Measurements from ENCODE around the gene NLRP6. TPM values are rescaled to one million over a fixed set of nuclear protein-coding genes. Genes with fewer than 3 reads are reported as not detected.

The NLRP6 gene
- total and polyA plus RNA-seq, 2 donors from 2014 or later = 0.32 to 1.6 TPM

- peak overlapping the region in 1 of 3 donors; percentile 21 for H3K4me3 ChIP-seq (ENCODE audit: low read length in 3 of 3)
- peaks cover 19% of the 10 kb centered on the region for H3K27me3 ChIP-seq (ENCODE audit: control insufficient read depth, insufficient read depth, low read length)
- no peak for TF ChIP-seq CTCF (IDR thresholded peaks at IDR 0.05; ENCODE audit: borderline replicate concordance, extremely low read depth, insufficient read depth)
- no peaks in the 10 kb centered on the region for H3K9me3 ChIP-seq (ENCODE audit: control insufficient read depth in 2 of 3, insufficient read depth in 1 of 3, low read length in 3 of 3)
- no peaks in the 10 kb centered on the region for H3K36me3 ChIP-seq (ENCODE audit: control insufficient read depth in 2 of 3, insufficient read depth in 3 of 3, low read length in 3 of 3)
- H3K4me1 ChIP-seq (ENCODE audit: control insufficient read depth in 2 of 3, insufficient read depth in 2 of 3, low read depth in 1 of 3, low read length in 3 of 3) = peaks cover 0 to 14% (median 0%) of the 10 kb centered on the region in 3 donors
- no peak overlapping the region for H3K9ac ChIP-seq (ENCODE audit: low read length in 3 of 3)
- FAIRE-seq (no peak), DNase-seq (peak; percentile 56 to 83 (median 75))
- intact Hi-C loops (cut with DNase I) = no loop called here
- peak overlapping the region in 1 of 2 donors; percentile 32 for H3K27ac ChIP-seq (ENCODE audit: low read depth in 2 of 2, low read length in 2 of 2)
Measured at GRCh38 chr11:279966-280705, 1.9 kb downstream of the NLRP6 start.

GRCh38 chr11:280706-281485, 2.7 kb downstream of the NLRP6 start:
- H3K4me1 ChIP-seq (ENCODE audit: control insufficient read depth in 2 of 3, insufficient read depth in 2 of 3, low read depth in 1 of 3, low read length in 3 of 3) = peaks cover 0 to 14% (median 0%) of the 10 kb centered on the region in 3 donors
- H3K9ac ChIP-seq (ENCODE audit: low read length in 3 of 3) = no peak overlapping the region
- peaks cover 19% of the 10 kb centered on the region for H3K27me3 ChIP-seq (ENCODE audit: control insufficient read depth, insufficient read depth, low read length)
- H3K36me3 ChIP-seq (ENCODE audit: control insufficient read depth in 2 of 3, insufficient read depth in 3 of 3, low read length in 3 of 3) = no peaks in the 10 kb centered on the region
- TF ChIP-seq CTCF (IDR thresholded peaks at IDR 0.05; ENCODE audit: borderline replicate concordance, extremely low read depth, insufficient read depth) = no peak
- intact Hi-C loops (cut with DNase I) = no loop called here
- no peaks in the 10 kb centered on the region for H3K9me3 ChIP-seq (ENCODE audit: control insufficient read depth in 2 of 3, insufficient read depth in 1 of 3, low read length in 3 of 3)
- peak overlapping the region in 1 of 3 donors; percentile 7 for H3K4me3 ChIP-seq (ENCODE audit: low read length in 3 of 3)
- DNase-seq (peak in 3 of 5 donors; percentile 32 to 74 (median 50)), FAIRE-seq (no peak)
- no peak overlapping the region for H3K27ac ChIP-seq (ENCODE audit: low read depth in 2 of 2, low read length in 2 of 2)

DNA sequence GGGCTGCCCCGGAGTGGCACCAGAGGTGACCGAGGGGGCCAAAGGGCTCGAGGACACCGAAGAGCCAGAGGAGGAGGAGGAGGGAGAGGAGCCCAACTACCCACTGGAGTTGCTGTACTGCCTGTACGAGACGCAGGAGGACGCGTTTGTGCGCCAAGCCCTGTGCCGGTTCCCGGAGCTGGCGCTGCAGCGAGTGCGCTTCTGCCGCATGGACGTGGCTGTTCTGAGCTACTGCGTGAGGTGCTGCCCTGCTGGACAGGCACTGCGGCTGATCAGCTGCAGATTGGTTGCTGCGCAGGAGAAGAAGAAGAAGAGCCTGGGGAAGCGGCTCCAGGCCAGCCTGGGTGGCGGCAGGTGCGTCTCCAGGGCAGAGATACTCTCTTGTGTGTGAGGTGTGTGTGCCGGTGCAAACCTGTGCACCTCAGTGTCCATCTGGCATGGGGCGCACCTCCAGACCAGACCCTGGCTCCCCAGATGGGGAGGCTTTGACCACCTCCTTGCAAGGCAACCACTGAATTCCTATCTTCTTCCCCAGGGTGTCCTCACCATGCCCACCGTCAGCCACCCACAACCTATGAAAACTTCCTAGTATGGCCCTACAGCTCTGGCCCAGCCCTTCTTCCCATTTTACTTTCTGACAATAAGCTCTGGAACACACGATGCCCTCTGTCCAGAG, 3.4 kb downstream of the NLRP6 start:
- H3K9ac ChIP-seq (ENCODE audit: low read length in 3 of 3) = no peak overlapping the region
- no peak overlapping the region for H3K27ac ChIP-seq (ENCODE audit: low read depth in 2 of 2, low read length in 2 of 2)
- DNase-seq = peak in 2 of 5 donors; percentile 45 to 75
- intact Hi-C loops (cut with DNase I) = no loop called here
- H3K9me3 ChIP-seq (ENCODE audit: control insufficient read depth in 2 of 3, insufficient read depth in 1 of 3, low read length in 3 of 3) = no peaks in the 10 kb centered on the region
- peaks cover 0 to 14% (median 0%) of the 10 kb centered on the region in 3 donors for H3K4me1 ChIP-seq (ENCODE audit: control insufficient read depth in 2 of 3, insufficient read depth in 2 of 3, low read depth in 1 of 3, low read length in 3 of 3)
- H3K27me3 ChIP-seq (ENCODE audit: control insufficient read depth, insufficient read depth, low read length) = peaks cover 19% of the 10 kb centered on the region
- H3K4me3 ChIP-seq (ENCODE audit: low read length in 3 of 3) = peak overlapping the region in 1 of 3 donors; percentile 7
- FAIRE-seq = no peak
- H3K36me3 ChIP-seq (ENCODE audit: control insufficient read depth in 2 of 3, insufficient read depth in 3 of 3, low read length in 3 of 3) = no peaks in the 10 kb centered on the region
- TF ChIP-seq CTCF (IDR thresholded peaks at IDR 0.05; ENCODE audit: borderline replicate concordance, extremely low read depth, insufficient read depth) = no peak

Measured in kidney (tissue), 14 donors.